Measurements from ENCODE around the gene SDHAF3. TPM values are rescaled to one million over a fixed set of nuclear protein-coding genes. Genes with fewer than 3 reads are reported as not detected.

SDHAF3 gene
- total and polyA plus RNA-seq, 10 donors, result 5.1 to 18.7 (median 12.0) TPM

- no peaks in the 10 kb centered on the region for H3K4me1 ChIP-seq
- intact Hi-C loops (cut with DNase I; ENCODE audit: low total_unique reads), result no loop called here
- no peak for DNase-seq
- no peak overlapping the region for H3K4me3 ChIP-seq
- no peak overlapping the region for H3K27ac ChIP-seq
- no peaks in the 10 kb centered on the region for H3K27me3 ChIP-seq (replicated peaks in 1 of 7)
- no peaks in the 10 kb centered on the region for H3K36me3 ChIP-seq
- H3K9me3 ChIP-seq, result peaks cover 0 to 8% (median 0%) of the 10 kb centered on the region in 8 donors
- TF ChIP-seq, protein P1, sequence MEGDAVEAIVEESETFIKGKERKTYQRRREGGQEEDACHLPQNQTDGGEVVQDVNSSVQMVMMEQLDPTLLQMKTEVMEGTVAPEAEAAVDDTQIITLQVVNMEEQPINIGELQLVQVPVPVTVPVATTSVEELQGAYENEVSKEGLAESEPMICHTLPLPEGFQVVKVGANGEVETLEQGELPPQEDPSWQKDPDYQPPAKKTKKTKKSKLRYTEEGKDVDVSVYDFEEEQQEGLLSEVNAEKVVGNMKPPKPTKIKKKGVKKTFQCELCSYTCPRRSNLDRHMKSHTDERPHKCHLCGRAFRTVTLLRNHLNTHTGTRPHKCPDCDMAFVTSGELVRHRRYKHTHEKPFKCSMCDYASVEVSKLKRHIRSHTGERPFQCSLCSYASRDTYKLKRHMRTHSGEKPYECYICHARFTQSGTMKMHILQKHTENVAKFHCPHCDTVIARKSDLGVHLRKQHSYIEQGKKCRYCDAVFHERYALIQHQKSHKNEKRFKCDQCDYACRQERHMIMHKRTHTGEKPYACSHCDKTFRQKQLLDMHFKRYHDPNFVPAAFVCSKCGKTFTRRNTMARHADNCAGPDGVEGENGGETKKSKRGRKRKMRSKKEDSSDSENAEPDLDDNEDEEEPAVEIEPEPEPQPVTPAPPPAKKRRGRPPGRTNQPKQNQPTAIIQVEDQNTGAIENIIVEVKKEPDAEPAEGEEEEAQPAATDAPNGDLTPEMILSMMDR (IDR thresholded peaks at IDR 0.05 in 8 of 11, conservative IDR thresholded peaks at IDR 0.05 in 3 of 11), result no peak
- TF ChIP-seq POLR2A (IDR thresholded peaks at IDR 0.05), result no peak
- no peak for TF ChIP-seq POLR2AphosphoS5 (IDR thresholded peaks at IDR 0.05)
- WGBS, 5 donors, result 81 to 95% (median 86%) methylated on average over 4 of the region's 4 CpGs
Measured at GRCh38 chr7:97079300-97079699, 38.2 kb upstream of the SDHAF3 start.

DNA sequence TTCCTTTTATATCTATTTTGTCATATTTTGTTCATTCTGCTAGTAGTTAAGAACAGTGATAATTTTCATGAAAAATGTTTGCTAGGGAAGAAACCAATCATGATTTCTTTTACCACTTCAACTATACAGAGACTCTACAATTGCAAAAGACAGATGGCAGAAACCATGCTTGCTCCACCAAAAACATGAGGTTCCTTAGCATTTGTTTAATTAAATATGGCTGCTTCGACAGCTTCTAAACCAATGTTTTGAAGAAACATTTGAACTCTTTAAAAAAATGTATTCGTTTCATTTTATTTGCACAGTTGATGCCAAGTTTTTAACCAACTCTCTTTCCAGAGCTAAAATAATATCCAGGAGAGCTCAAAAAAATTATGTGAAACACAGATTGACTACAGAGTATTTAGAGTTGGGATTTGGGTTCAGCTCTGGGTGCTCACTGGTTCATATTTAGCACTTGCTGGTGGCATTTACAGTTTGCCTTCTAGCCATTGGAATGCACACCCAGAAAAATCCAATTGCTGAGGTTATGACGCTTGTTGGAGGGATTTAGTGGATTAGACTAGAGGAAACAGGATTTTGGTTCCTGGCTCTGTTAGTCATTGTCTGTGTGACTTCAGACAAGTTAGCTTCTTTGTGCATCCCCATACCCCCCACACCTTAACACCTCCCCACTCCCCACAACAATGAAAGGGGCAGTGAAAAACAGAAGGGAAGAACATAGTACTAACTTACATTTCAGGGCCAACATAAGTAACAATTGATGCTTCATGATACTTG lies 35.8 kb upstream of the SDHAF3 start:
- Histone ChIP-seq H3K4me3 (no peak overlapping the region), H3K27me3 (replicated peaks in 1 of 7) (peaks cover 0 to 11% (median 0%) of the 10 kb centered on the region in 7 donors), H3K4me1 (no peaks in the 10 kb centered on the region), H3K9me3 (peaks cover 0 to 8% (median 0%) of the 10 kb centered on the region in 8 donors), H3K36me3 (no peaks in the 10 kb centered on the region), H3K27ac (no peak overlapping the region)
- no peak for DNase-seq
- 75 to 85% (median 77%) methylated on average over 3 of the region's 3 CpGs for WGBS, 5 donors
- intact Hi-C loops (cut with DNase I; ENCODE audit: low total_unique reads), result no loop called here
- TF ChIP-seq POLR2A (IDR thresholded peaks at IDR 0.05) (no peak), POLR2AphosphoS5 (IDR thresholded peaks at IDR 0.05) (no peak)
- TF ChIP-seq, protein P1 (IDR thresholded peaks at IDR 0.05 in 8 of 11, conservative IDR thresholded peaks at IDR 0.05 in 3 of 11), result no peak

- H3K9me3 ChIP-seq, result peaks cover 0 to 5% (median 0%) of the 10 kb centered on the region in 8 donors
- WGBS, 5 donors, result 19 to 43% (median 34%) methylated on average over 3 of the region's 3 CpGs
- no peak for DNase-seq
- intact Hi-C loops (cut with DNase I; ENCODE audit: low total_unique reads), result no loop called here
- no peak overlapping the region for H3K4me3 ChIP-seq
- TF ChIP-seq POLR2A (IDR thresholded peaks at IDR 0.05), result no peak
- TF ChIP-seq, protein P1 (IDR thresholded peaks at IDR 0.05 in 8 of 11, conservative IDR thresholded peaks at IDR 0.05 in 3 of 11), result no peak
- H3K27ac ChIP-seq, result no peak overlapping the region
- no peaks in the 10 kb centered on the region for H3K36me3 ChIP-seq
- H3K27me3 ChIP-seq (replicated peaks in 1 of 7), result peaks cover 0 to 11% (median 0%) of the 10 kb centered on the region in 7 donors
- no peaks in the 10 kb centered on the region for H3K4me1 ChIP-seq
Measured at GRCh38 chr7:97088364-97088763, 29.1 kb upstream of the SDHAF3 start.

DNA sequence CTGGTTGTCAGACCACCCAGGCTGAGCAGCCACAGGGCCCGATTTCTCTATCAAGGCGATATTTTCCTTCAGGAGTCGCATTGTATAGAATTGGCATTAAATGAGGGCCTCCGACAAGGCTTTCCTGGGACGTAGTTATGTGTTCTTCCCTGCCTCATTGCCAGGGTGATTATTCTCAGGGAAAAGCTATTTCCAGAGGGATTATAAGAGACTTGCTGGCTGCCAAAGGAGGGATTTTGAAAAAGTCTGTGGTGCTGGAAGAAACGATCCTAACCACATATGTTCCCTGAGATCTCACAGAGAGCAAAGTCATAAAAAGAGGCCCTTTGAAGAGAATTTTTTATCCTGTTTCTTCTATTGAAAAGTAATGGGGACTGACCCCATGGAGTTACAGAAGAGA lies 27.7 kb upstream of the SDHAF3 start:
- no peak overlapping the region for H3K4me3 ChIP-seq
- H3K4me1 ChIP-seq, result no peaks in the 10 kb centered on the region
- DNase-seq, result no peak
- H3K9me3 ChIP-seq, result no peaks in the 10 kb centered on the region
- peaks cover 0 to 8% (median 0%) of the 10 kb centered on the region in 7 donors for H3K27me3 ChIP-seq (replicated peaks in 1 of 7)
- no peaks in the 10 kb centered on the region for H3K36me3 ChIP-seq
- H3K27ac ChIP-seq, result no peak overlapping the region
- WGBS, 5 donors, result 82 to 94% (median 89%) methylated on average over 6 of the region's 6 CpGs
- intact Hi-C loops (cut with DNase I; ENCODE audit: low total_unique reads), result no loop called here
- TF ChIP-seq POLR2A (IDR thresholded peaks at IDR 0.05) (no peak), POLR2AphosphoS5 (IDR thresholded peaks at IDR 0.05) (no peak)
- TF ChIP-seq, protein P1 (IDR thresholded peaks at IDR 0.05 in 8 of 11, conservative IDR thresholded peaks at IDR 0.05 in 3 of 11), result no peak
